Parathyroid adenoma (tissue), 2 donors: Measurements from ENCODE around the gene ANKDD1A.

Experiments
- H2AFZ ChIP-seq: fragments of 300-600 bp; sonication (generic); one replicate; pipeline ENCODE4 v1.7.0; 2017; ENCODE audit warnings: antibody characterized with exemption, mild to moderate bottlenecking
- H3K27ac ChIP-seq: fragments of 300-600 bp; sonication (generic); one replicate; pipeline ENCODE4 v1.7.0; 2017
- H3K27me3 ChIP-seq: fragments of 300-600 bp; sonication (generic); one replicate; pipeline ENCODE4 v1.7.0; 2017; ENCODE audit warnings: low read length; ENCODE audit not compliant: control insufficient read depth, insufficient read depth
- H3K36me3 ChIP-seq: fragments of 300-600 bp; sonication (generic); one replicate; pipeline ENCODE4 v1.7.0; 2017; ENCODE audit warnings: low read length; ENCODE audit not compliant: control insufficient read depth, insufficient read depth
- H3K4me1 ChIP-seq: fragments of 300-600 bp; sonication (generic); one replicate; pipeline ENCODE4 v1.7.0; 2017; ENCODE audit warnings: control low read depth
- H3K4me2 ChIP-seq: fragments of 300-600 bp; sonication (generic); one replicate; pipeline ENCODE4 v1.7.0; 2017; ENCODE audit warnings: low read length
- H3K4me3 ChIP-seq: fragments of 300-600 bp; sonication (generic); one replicate; pipeline ENCODE4 v1.7.0; 2017; ENCODE audit warnings: low read depth, low read length
- H3K79me2 ChIP-seq: fragments of 300-600 bp; sonication (generic); one replicate; pipeline ENCODE4 v1.7.0; 2017; ENCODE audit warnings: control low read depth
- H3K9ac ChIP-seq: fragments of 300-600 bp; sonication (generic); one replicate; pipeline ENCODE4 v1.7.0; 2017; ENCODE audit warnings: mild to moderate bottlenecking
- H3K9me3 ChIP-seq: fragments of 300-600 bp; sonication (generic); one replicate; pipeline ENCODE4 v1.7.0; 2017; ENCODE audit warnings: low read length; ENCODE audit not compliant: control insufficient read depth
- TF ChIP-seq, protein P1 (sequence below): fragments of 300-600 bp; sonication (generic); IDR thresholded peaks from one replicate; pipeline ENCODE4 v1.7.0; 2017; ENCODE audit warnings: antibody characterized with exemption, mild to moderate bottlenecking
- donor health status: primary hyperparathyroidism.

ANKDD1A gene

DNA sequence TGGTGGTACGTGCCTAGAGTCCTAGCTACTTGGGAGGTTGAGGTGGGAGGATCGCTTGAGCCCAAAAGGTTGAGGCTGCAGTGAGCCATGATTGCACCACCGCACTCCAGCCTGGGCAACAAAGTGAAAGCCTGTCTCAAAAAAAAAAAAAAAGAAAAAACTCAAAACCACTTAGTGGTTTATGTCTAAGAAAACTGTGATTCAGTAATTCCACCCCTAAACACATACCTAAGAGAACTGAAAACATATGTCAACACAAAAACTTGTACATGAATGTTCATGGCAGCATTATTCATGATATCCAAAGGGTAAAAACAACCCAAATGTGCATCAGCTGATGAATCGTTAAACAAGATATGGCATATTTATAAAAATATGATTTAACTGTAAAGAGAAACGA, 63.7 kb downstream of the ANKDD1A start:
- H3K27me3 ChIP-seq = no peaks in the 10 kb centered on the region
- H3K9ac ChIP-seq = no peak overlapping the region
- TF ChIP-seq, protein P1, sequence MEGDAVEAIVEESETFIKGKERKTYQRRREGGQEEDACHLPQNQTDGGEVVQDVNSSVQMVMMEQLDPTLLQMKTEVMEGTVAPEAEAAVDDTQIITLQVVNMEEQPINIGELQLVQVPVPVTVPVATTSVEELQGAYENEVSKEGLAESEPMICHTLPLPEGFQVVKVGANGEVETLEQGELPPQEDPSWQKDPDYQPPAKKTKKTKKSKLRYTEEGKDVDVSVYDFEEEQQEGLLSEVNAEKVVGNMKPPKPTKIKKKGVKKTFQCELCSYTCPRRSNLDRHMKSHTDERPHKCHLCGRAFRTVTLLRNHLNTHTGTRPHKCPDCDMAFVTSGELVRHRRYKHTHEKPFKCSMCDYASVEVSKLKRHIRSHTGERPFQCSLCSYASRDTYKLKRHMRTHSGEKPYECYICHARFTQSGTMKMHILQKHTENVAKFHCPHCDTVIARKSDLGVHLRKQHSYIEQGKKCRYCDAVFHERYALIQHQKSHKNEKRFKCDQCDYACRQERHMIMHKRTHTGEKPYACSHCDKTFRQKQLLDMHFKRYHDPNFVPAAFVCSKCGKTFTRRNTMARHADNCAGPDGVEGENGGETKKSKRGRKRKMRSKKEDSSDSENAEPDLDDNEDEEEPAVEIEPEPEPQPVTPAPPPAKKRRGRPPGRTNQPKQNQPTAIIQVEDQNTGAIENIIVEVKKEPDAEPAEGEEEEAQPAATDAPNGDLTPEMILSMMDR = no peak
- no peak overlapping the region for H3K4me2 ChIP-seq
- H3K27ac ChIP-seq = no peak overlapping the region
- no peaks in the 10 kb centered on the region for H3K4me1 ChIP-seq
- no peak overlapping the region for H3K4me3 ChIP-seq
- no peaks in the 10 kb centered on the region for H3K36me3 ChIP-seq
- H3K9me3 ChIP-seq = no peaks in the 10 kb centered on the region
- no peaks in the 10 kb centered on the region for H3K79me2 ChIP-seq
- H2AFZ ChIP-seq = no peak overlapping the region

DNA sequence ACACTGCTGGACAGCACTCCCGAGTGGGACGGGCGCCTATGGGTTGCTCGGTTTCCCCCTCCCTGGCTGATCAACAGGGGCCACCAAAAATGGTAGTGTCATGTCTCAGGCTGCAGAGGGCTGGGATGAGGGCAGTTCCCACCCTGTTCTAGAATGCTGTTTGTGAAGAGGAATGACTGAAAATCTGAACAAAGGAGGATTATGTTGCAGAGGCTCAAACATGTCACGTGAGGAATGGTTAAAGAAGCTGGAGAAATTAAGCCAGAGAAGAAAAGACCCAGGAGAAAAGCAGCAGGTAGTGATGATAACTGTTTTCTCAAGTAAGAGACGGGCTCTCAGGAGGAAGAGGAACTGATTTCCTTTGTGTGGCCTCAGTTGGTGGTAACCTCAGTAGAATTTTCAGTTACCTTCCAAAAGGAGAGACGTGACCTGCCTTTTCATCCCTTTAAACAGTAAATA, 67.6 kb downstream of the ANKDD1A start:
- no peaks in the 10 kb centered on the region for H3K9me3 ChIP-seq
- H3K79me2 ChIP-seq = no peaks in the 10 kb centered on the region
- no peak overlapping the region for H3K9ac ChIP-seq
- no peaks in the 10 kb centered on the region for H3K27me3 ChIP-seq
- no peaks in the 10 kb centered on the region for H3K4me1 ChIP-seq
- no peak overlapping the region for H3K27ac ChIP-seq
- TF ChIP-seq, protein P1 = no peak
- H3K4me2 ChIP-seq = no peak overlapping the region
- H3K4me3 ChIP-seq = no peak overlapping the region
- H2AFZ ChIP-seq = no peak overlapping the region
- H3K36me3 ChIP-seq = no peaks in the 10 kb centered on the region

DNA sequence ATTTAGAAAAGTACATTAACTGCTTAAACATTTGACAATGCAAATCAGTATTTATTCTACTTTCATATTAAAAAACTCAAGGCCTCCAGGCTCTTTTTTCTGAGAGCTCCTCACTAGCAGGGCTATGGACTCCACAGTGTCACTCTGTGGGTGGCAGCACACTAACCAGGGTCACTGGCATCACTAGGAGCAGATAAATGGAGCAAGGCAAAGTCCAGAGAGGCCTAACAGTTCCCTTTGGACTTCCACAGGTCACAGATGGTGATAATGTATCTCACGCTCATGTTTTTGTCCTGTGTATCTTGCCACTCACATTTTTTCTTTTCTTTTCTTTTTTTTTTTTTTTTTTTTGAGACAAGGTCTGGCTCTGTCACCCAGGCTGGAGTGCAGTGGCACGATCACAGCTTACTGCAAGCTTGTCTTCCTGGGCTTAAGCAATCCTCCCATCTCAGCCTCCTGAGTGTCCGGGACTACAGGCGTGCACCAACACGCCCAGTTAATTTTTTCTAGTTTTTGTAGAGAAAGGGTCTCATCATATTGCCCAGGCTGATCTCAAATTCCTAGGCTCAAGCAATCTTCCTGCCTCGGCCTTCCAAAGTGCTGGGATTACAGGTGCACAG, 70.2 kb downstream of the ANKDD1A start:
- H3K9me3 ChIP-seq = no peaks in the 10 kb centered on the region
- H2AFZ ChIP-seq = no peak overlapping the region
- no peaks in the 10 kb centered on the region for H3K27me3 ChIP-seq
- H3K9ac ChIP-seq = no peak overlapping the region
- H3K4me2 ChIP-seq = no peak overlapping the region
- no peaks in the 10 kb centered on the region for H3K79me2 ChIP-seq
- H3K4me1 ChIP-seq = no peaks in the 10 kb centered on the region
- no peak overlapping the region for H3K4me3 ChIP-seq
- TF ChIP-seq, protein P1 = no peak
- no peaks in the 10 kb centered on the region for H3K36me3 ChIP-seq
- H3K27ac ChIP-seq = no peak overlapping the region

DNA sequence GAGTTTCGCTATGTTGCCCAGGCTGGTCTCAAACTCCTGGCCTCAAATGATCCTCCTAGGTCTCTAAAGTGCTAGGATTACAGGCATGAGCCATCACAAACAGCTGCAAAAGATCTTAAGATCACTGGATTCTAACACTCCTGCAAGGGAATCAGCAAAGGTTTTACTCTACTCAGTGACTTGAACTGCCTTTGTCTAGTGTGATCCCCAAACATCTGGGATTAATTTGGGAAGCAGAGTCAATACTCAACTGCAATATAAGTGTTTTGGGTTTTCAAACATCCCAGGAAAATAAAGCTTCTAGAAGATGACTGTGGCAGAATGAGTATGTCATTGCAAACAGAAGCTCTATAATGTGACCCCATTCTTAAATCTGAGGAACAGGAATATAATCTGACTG, 70.8 kb downstream of the ANKDD1A start:
- TF ChIP-seq, protein P1 = no peak
- Histone ChIP-seq H3K27me3 (no peaks in the 10 kb centered on the region), H3K9me3 (no peaks in the 10 kb centered on the region), H3K79me2 (no peaks in the 10 kb centered on the region), H3K4me3 (no peak overlapping the region), H2AFZ (no peak overlapping the region), H3K4me1 (no peaks in the 10 kb centered on the region), H3K27ac (no peak overlapping the region), H3K36me3 (no peaks in the 10 kb centered on the region), H3K4me2 (no peak overlapping the region), H3K9ac (no peak overlapping the region)

DNA sequence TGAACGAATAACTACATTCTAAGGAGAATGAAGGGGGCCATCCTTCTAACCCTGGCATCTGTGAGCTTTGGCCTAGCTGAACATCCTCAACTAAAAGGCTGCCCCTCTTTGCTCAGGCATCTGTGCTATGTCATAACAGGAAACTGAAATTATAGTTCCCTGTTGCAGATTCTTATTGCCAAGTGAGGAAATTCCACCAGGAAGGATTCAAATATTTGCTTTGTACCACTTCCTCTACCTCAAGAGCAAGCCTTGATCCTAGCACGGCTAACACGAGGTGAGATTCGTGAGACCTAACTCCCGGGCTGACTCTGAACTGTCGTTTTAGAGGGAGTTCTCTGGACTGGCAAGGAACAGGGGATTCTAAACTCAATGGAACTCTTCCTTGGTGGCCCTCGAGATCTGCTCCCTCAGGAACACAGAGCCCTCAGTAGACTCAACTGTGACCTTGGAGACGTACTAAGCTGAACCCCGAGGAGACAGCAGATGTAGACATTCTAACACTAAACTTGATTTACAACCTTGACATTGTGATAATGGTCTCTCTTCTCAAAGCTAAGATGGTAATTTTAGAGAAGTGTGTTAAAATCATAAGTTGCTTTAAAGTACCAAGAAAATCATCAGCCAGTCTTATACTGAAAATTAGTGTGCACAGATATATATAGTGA, 73.8 kb downstream of the ANKDD1A start:
- no peak overlapping the region for H3K9ac ChIP-seq
- no peaks in the 10 kb centered on the region for H3K36me3 ChIP-seq
- H3K27me3 ChIP-seq = no peaks in the 10 kb centered on the region
- TF ChIP-seq, protein P1 = no peak
- no peak overlapping the region for H2AFZ ChIP-seq
- no peak overlapping the region for H3K4me2 ChIP-seq
- H3K27ac ChIP-seq = no peak overlapping the region
- H3K9me3 ChIP-seq = no peaks in the 10 kb centered on the region
- H3K4me1 ChIP-seq = no peaks in the 10 kb centered on the region
- H3K4me3 ChIP-seq = no peak overlapping the region
- no peaks in the 10 kb centered on the region for H3K79me2 ChIP-seq
